Esophagus squamous epithelium (tissue), 5 donors: Measurements from ENCODE around the gene GSTM5. TPM values are rescaled to one million over a fixed set of nuclear protein-coding genes. Genes with fewer than 3 reads are reported as not detected.
"Not testable (repeated sequence)": the region's sequence is repeated elsewhere in the genome, so short reads cannot be mapped to it uniquely, and the experiment has no call there.

Source experiments
- DNase-seq: peaks from one replicate; lab custom pipeline; 2025; lab: John Stamatoyannopoulos, UW
- H3K27ac ChIP-seq, 4 donors: fragments of 200-600 bp; sonication (generic); one replicate each; pipeline ENCODE4 v1.5.1; 2016 to 2019; ENCODE audit warnings: mild to moderate bottlenecking in 1 of 4
- H3K27me3 ChIP-seq, 4 donors: fragments of 200-600 bp; sonication (generic); 1 replicate in 3 of 4; 2 replicates in 1 of 4; pipeline versions ENCODE4 v1.5.1 to v1.6.0; 2017 to 2021; ENCODE audit warnings: antibody characterized with exemption in 1 of 4
- H3K36me3 ChIP-seq, 3 donors: fragments of 200-600 bp; sonication (generic); one replicate each; pipeline ENCODE4 v1.5.1; 2016 to 2019
- H3K4me1 ChIP-seq, 3 donors: fragments of 200-600 bp; sonication (generic); one replicate each; pipeline ENCODE4 v1.5.1; 2017 to 2019
- H3K4me3 ChIP-seq, 4 donors: fragments of 200-600 bp; sonication (generic); 1 replicate in 3 of 4; 2 replicates in 1 of 4; pipeline ENCODE4 v1.5.1; 2016 to 2019; ENCODE audit warnings: mild to moderate bottlenecking in 2 of 4, moderate library complexity in 1 of 4
- H3K9me3 ChIP-seq, 3 donors: fragments of 200-600 bp; sonication (generic); one replicate each; pipeline ENCODE4 v1.5.1; 2016 to 2019
- CTCF ChIP-seq, 6 experiments: fragments of 450-650 bp in 4 of 6; fragments of 200-600 bp in 2 of 6; sonication (generic) in 2 of 6; IDR thresholded peaks; one replicate each; pipeline ENCODE4 v1.5.1; 2016 to 2019; ENCODE audit warnings: antibody characterized with exemption in 6 of 6, mild to moderate bottlenecking in 4 of 6, moderate library complexity in 4 of 6
- POLR2A ChIP-seq, 4 donors: fragments of 450-650 bp; IDR thresholded peaks; one replicate each; pipeline ENCODE4 v1.6.1; 2017; ENCODE audit warnings: antibody characterized with exemption in 4 of 4, mild to moderate bottlenecking in 4 of 4, moderate library complexity in 3 of 4
- WGBS, 2 donors: methylation state at CpG; one replicate each; pipeline ENCODE4 v1.1.5; 2018; 5-methylcytosine and 5-hydroxymethylcytosine counted together
- intact Hi-C: fragments of 100-400 bp; cut with DNase I; formaldehyde crosslinking; loops from one replicate; pipeline ENCODE4 v1.15.0; 2022
- total RNA-seq, 4 donors: library from RNA; depleted of rRNA; stranded (reverse); fragments of >200 nt; gene quantifications; one replicate each; pipeline ENCODE4 v1.1.0, GENCODE V29; 2016
- donor health status: DM: yes; HTN: yes; CAD: no.

The GSTM5 gene
- total RNA-seq, 4 donors from 2014 or later: 2.2 to 4.6 TPM; not detected in 2

- H3K4me1 ChIP-seq: no peaks in the 10 kb centered on the region
- H3K27ac ChIP-seq: peak within 1 kb of the TSS in 1 of 4 donors; percentile 87
- DNase-seq: no peak
- H3K9me3 ChIP-seq: no peaks in the 10 kb centered on the region
- H3K36me3 ChIP-seq: no peaks in the 10 kb centered on the region
- H3K27me3 ChIP-seq: no peaks in the 10 kb centered on the region
- intact Hi-C loops: no loop called here
- no CpG with 5 or more reads among the region's 46 CpGs for WGBS, 2 donors
- peak in 1 of 4 donors; percentile 59 for TF ChIP-seq POLR2A (IDR thresholded peaks at IDR 0.05)
- TF ChIP-seq CTCF (IDR thresholded peaks at IDR 0.05): peak in 2 of 6 experiments; percentile 23 to 24
- H3K4me3 ChIP-seq: peak within 1 kb of the TSS in 1 of 4 donors; percentile 72
Measured at GRCh38 chr1:109687641-109688499, 24.2 kb upstream of the GSTM5 start, which contains the start of gene GSTM1. Gene GSTM1, plus strand, starts transcription at chr1:109687817. Its CDS starts 57 bp downstream, at chr1:109687874.

- DNase-seq: no peak
- TF ChIP-seq POLR2A (IDR thresholded peaks at IDR 0.05) (no peak), CTCF (IDR thresholded peaks at IDR 0.05) (no peak)
- no CpG with 5 or more reads among the region's 6 CpGs for WGBS, 2 donors
- Histone ChIP-seq H3K9me3 (no peaks in the 10 kb centered on the region), H3K4me3 (peak overlapping the region in 1 of 4 donors; percentile 72), H3K4me1 (no peaks in the 10 kb centered on the region), H3K27me3 (no peaks in the 10 kb centered on the region), H3K27ac (no peak overlapping the region), H3K36me3 (no peaks in the 10 kb centered on the region)
- intact Hi-C loops: no loop called here
Measured at GRCh38 chr1:109689844-109690405, 22.1 kb upstream of the GSTM5 start.

GRCh38 chr1:109691759-109692158, 20.3 kb upstream of the GSTM5 start:
- no CpG with 5 or more reads among the region's 6 CpGs for WGBS, 2 donors
- Histone ChIP-seq H3K27ac (no peak overlapping the region), H3K4me3 (no peak overlapping the region), H3K4me1 (no peaks in the 10 kb centered on the region), H3K27me3 (no peaks in the 10 kb centered on the region), H3K36me3 (no peaks in the 10 kb centered on the region), H3K9me3 (no peaks in the 10 kb centered on the region)
- DNase-seq: no peak
- TF ChIP-seq POLR2A (IDR thresholded peaks at IDR 0.05) (no peak), CTCF (IDR thresholded peaks at IDR 0.05) (no peak)
- intact Hi-C loops: no loop called here

- H3K27me3 ChIP-seq, H3K27ac ChIP-seq, H3K4me1 ChIP-seq, H3K9me3 ChIP-seq, H3K4me3 ChIP-seq, intact Hi-C loops, H3K36me3 ChIP-seq, DNase-seq: not testable (repeated sequence)
- 73% methylated on average over 3 of the region's 5 CpGs; no CpG with 5 or more reads in 1 of the 2 donors for WGBS, 2 donors
Measured at GRCh38 chr1:109694400-109694799, 17.7 kb upstream of the GSTM5 start.

- H3K9me3 ChIP-seq, H3K27me3 ChIP-seq, intact Hi-C loops, H3K27ac ChIP-seq, DNase-seq, H3K4me3 ChIP-seq, H3K4me1 ChIP-seq, H3K36me3 ChIP-seq: not testable (repeated sequence)
- WGBS, 2 donors: 80% methylated on average over 2 of the region's 3 CpGs; no CpG with 5 or more reads in 1 of the 2 donors
Measured at GRCh38 chr1:109695138-109695537, 16.9 kb upstream of the GSTM5 start.

- H3K4me1 ChIP-seq: no peaks in the 10 kb centered on the region
- no peak overlapping the region for H3K27ac ChIP-seq
- H3K27me3 ChIP-seq: no peaks in the 10 kb centered on the region
- intact Hi-C loops: no loop called here
- no peaks in the 10 kb centered on the region for H3K36me3 ChIP-seq
- no peak for DNase-seq
- H3K4me3 ChIP-seq: no peak overlapping the region
- 76% methylated on average over 4 of the region's 4 CpGs; no CpG with 5 or more reads in 1 of the 2 donors for WGBS, 2 donors
- H3K9me3 ChIP-seq: no peaks in the 10 kb centered on the region
- TF ChIP-seq CTCF (IDR thresholded peaks at IDR 0.05): no peak
- TF ChIP-seq POLR2A (IDR thresholded peaks at IDR 0.05): no peak
Measured at GRCh38 chr1:109697066-109697465, 15.0 kb upstream of the GSTM5 start.

GRCh38 chr1:109697861-109698260, 14.2 kb upstream of the GSTM5 start:
- intact Hi-C loops, H3K9me3 ChIP-seq, H3K27me3 ChIP-seq, DNase-seq, H3K4me3 ChIP-seq, H3K36me3 ChIP-seq, H3K4me1 ChIP-seq: not testable (repeated sequence)
- WGBS, 2 donors: no CpG with 5 or more reads among the region's 4 CpGs
- H3K27ac ChIP-seq: peak overlapping the region in 1 of 4 donors; percentile 49

GRCh38 chr1:109702940-109703339, 9.1 kb upstream of the GSTM5 start:
- H3K36me3 ChIP-seq, DNase-seq, H3K4me1 ChIP-seq, H3K27me3 ChIP-seq, intact Hi-C loops, H3K27ac ChIP-seq, H3K4me3 ChIP-seq: not testable (repeated sequence)
- H3K9me3 ChIP-seq: peaks cover 0 to 11% (median 0%) of the 10 kb centered on the region in 3 donors
- WGBS, 2 donors: 90 to 91% methylated on average over 3 of the region's 3 CpGs
